ENCODE measurements around the gene MRFAP1L1.

GRCh38 chr4:6660430-6660829 lies 49.2 kb downstream of the MRFAP1L1 start:
- TF ChIP-seq POLR2A (IDR thresholded peaks at IDR 0.05; ENCODE audit: low read depth, low read length) (no peak), POLR2AphosphoS5 (IDR thresholded peaks at IDR 0.05; ENCODE audit: low read depth, low read length) (no peak), TAF1 (IDR thresholded peaks at IDR 0.05; ENCODE audit: low read depth, low read length) (no peak)
